ENCODE data around the gene TRAF3IP1.

- TF ChIP-seq CTCF (IDR thresholded peaks at IDR 0.05 in 8 of 11, conservative IDR thresholded peaks at IDR 0.05 in 3 of 11) (no peak), POLR2A (IDR thresholded peaks at IDR 0.05) (no peak), POLR2AphosphoS5 (IDR thresholded peaks at IDR 0.05) (no peak)
Measured at GRCh38 chr2:238430781-238431180, 110.5 kb downstream of the TRAF3IP1 start.

Data from spleen (tissue), 7 donors.